HG03159 (cell line): ENCODE results near the gene ST6GALNAC4.
A peak's percentile ranks its signal among the peaks of the same experiment; 100 is the strongest.

Source experiments
- ATAC-seq: cut with Tn5 transposase; IDR thresholded peaks from one replicate; pipeline ENCODE4 v1.9.1; 2021; ENCODE audit warnings: mild to moderate bottlenecking, moderate library complexity; ENCODE audit not compliant: unreplicated experiment

Gene ST6GALNAC4

GRCh38 chr9:127931092-127931881, 14.4 kb upstream of the ST6GALNAC4 start:
- peak; percentile 36 for ATAC-seq

- ATAC-seq, result peak; percentile 78
Observed at GRCh38 chr9:127930231-127931091, 13.6 kb upstream of the ST6GALNAC4 start, which contains the start of gene PIP5KL1. TSS of gene PIP5KL1 (minus strand) at chr9:127930777. CDS start at chr9:127930752, 25 bp downstream.

GRCh38 chr9:127929625-127929979, 12.8 kb upstream of the ST6GALNAC4 start:
- no peak for ATAC-seq

GRCh38 chr9:127928676-127929624, 12.1 kb upstream of the ST6GALNAC4 start:
- ATAC-seq, result no peak

GRCh38 chr9:127927988-127928675, 11.3 kb upstream of the ST6GALNAC4 start:
- ATAC-seq, result no peak

- no peak for ATAC-seq
Observed at GRCh38 chr9:127927201-127927987, 10.6 kb upstream of the ST6GALNAC4 start.

- ATAC-seq, result no peak
Observed at GRCh38 chr9:127926906-127927200, 10.0 kb upstream of the ST6GALNAC4 start.

GRCh38 chr9:127925959-127926905, 9.4 kb upstream of the ST6GALNAC4 start:
- no peak for ATAC-seq

- ATAC-seq, result no peak
Observed at GRCh38 chr9:127924736-127925444, 8.0 kb upstream of the ST6GALNAC4 start.

- no peak for ATAC-seq
Observed at GRCh38 chr9:127923771-127924170, 6.9 kb upstream of the ST6GALNAC4 start.

GRCh38 chr9:127923046-127923445, 6.2 kb upstream of the ST6GALNAC4 start:
- no peak for ATAC-seq

- ATAC-seq, result no peak
Observed at GRCh38 chr9:127921557-127922120, 4.8 kb upstream of the ST6GALNAC4 start.

GRCh38 chr9:127920794-127921193, 4.0 kb upstream of the ST6GALNAC4 start:
- ATAC-seq, result no peak

GRCh38 chr9:127919253-127919815, 2.5 kb upstream of the ST6GALNAC4 start:
- ATAC-seq, result no peak

- ATAC-seq, result no peak
Observed at GRCh38 chr9:127918183-127919107, 1.6 kb upstream of the ST6GALNAC4 start.

- ATAC-seq, result no peak
Observed at GRCh38 chr9:127917603-127918002, 762 bp upstream of the ST6GALNAC4 start.
